Stimulated activated CD4-positive, alpha-beta T cell treated with anti-CD3 and anti-CD28 coated beads, Interleukin-4, amount 100 ng/mL, for 4 hours (primary cell): ENCODE measurements around the gene MYMX.
A peak's percentile ranks its signal among the peaks of the same experiment; 100 is the strongest.
"Not testable (repeated sequence)": the region's sequence is repeated elsewhere in the genome, so short reads cannot be mapped to it uniquely, and the experiment has no call there.

Source experiments
- DNase-seq, 2 experiments: peaks; one replicate each; pipeline ENCODE4 v3.0.0-alpha.2; 2020

MYMX gene

GRCh38 chr6:44188819-44189218 is 27.9 kb upstream of the MYMX start:
- no peak for DNase-seq

GRCh38 chr6:44189257-44189656 is 27.5 kb upstream of the MYMX start:
- no peak for DNase-seq

- no peak for DNase-seq
These were observed 26.0 kb upstream of the MYMX start for GRCh38 chr6:44190715-44191114.

GRCh38 chr6:44192428-44193041 is 24.2 kb upstream of the MYMX start:
- no peak for DNase-seq

- no peak for DNase-seq
These were observed 23.3 kb upstream of the MYMX start for GRCh38 chr6:44193307-44193910.

GRCh38 chr6:44194326-44194725 is 22.4 kb upstream of the MYMX start:
- no peak for DNase-seq

GRCh38 chr6:44196351-44196750 is 20.4 kb upstream of the MYMX start:
- DNase-seq: not testable (repeated sequence)

- DNase-seq: no peak
These were observed 18.0 kb upstream of the MYMX start for GRCh38 chr6:44198684-44199083.

- no peak for DNase-seq
These were observed 16.8 kb upstream of the MYMX start for GRCh38 chr6:44199883-44200282.

- DNase-seq: no peak
These were observed 15.5 kb upstream of the MYMX start for GRCh38 chr6:44201200-44201599.

GRCh38 chr6:44201638-44202303 is 15.0 kb upstream of the MYMX start:
- DNase-seq: no peak

GRCh38 chr6:44202332-44202971 is 14.3 kb upstream of the MYMX start:
- DNase-seq: no peak

- no peak for DNase-seq
These were observed 13.6 kb upstream of the MYMX start for GRCh38 chr6:44202972-44203750.

- DNase-seq: no peak
These were observed 12.8 kb upstream of the MYMX start for GRCh38 chr6:44203955-44204354.

- DNase-seq: no peak
These were observed 8.8 kb upstream of the MYMX start for GRCh38 chr6:44207966-44208365.

- no peak for DNase-seq
These were observed 5.4 kb upstream of the MYMX start for GRCh38 chr6:44211284-44211683.

- DNase-seq: no peak
These were observed 2.4 kb upstream of the MYMX start for GRCh38 chr6:44214307-44214706.

GRCh38 chr6:44217332-44218143 is 812 bp downstream of the MYMX start:
- DNase-seq: no peak

GRCh38 chr6:44219053-44219814 is 2.5 kb downstream of the MYMX start:
- DNase-seq: peak in 1 of 2 experiments; percentile 16

GRCh38 chr6:44219815-44220784 is 3.4 kb downstream of the MYMX start:
- no peak for DNase-seq
